Ecto neural progenitor cell (in vitro differentiated cells): Measurements from ENCODE around the gene NGEF.

Experiments
- DNase-seq: peaks from one replicate; pipeline ENCODE4 v3.0.0-alpha.2; 2018; ENCODE audit warnings: low spot score

Gene NGEF

DNA sequence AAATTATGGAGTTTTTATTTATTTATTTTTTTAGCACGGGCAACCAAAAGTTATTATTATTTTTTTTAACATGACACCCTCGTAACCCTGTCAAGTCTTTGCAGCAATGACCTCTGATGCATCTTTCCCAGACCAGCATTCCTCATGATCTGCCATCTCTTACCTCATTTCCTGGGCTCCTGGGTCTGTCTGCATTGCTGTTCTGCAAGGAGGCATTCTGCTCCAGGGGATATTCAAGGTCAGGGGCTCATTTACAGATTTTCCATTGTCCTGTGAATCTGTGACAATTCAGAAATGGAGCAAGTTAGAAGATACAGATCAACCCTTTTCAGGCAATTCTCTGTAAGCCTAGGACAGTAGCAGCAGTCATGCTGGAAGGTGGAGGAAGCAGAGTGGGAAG is 43.0 kb downstream of the NGEF start:
- DNase-seq: no peak

DNA sequence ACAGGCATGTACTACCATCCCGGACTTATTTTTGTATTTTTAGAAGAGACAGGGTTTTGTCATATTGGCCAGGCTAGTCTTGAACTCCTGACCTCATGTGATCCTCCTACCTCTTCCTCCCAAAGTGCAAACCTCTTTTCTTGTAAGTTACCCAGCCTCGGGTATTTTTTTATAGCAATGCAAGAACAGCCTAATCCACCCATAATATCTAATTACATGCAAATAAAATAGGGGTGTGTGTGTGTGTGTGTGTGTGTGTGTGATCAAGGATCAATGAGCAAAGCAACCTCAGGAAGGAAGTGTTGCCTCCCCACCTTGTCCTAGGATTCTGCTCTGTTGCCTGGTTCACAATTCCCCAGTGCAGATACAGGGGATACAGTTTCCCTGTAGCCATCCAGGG is 45.6 kb downstream of the NGEF start:
- DNase-seq: no peak

DNA sequence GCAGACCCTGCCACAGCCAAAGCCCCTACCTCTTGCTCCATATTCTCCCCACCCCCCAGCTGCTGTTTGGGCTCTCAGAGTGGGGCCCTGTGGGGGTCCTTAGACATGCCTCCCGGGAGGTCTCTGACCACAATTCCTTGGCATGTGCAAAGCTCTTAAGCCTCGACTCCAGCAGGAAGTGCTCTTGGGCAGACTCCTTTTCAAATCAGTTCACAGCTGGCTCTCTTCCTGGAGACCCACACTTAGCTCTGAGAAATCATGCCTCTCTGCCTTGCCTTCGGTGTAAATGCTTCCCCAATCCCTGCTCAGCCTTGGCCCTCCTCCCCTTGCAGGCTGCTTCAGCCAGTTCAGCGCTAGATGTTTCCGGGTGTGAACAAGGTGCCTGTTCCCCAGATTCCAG is 46.9 kb downstream of the NGEF start:
- no peak for DNase-seq

DNA sequence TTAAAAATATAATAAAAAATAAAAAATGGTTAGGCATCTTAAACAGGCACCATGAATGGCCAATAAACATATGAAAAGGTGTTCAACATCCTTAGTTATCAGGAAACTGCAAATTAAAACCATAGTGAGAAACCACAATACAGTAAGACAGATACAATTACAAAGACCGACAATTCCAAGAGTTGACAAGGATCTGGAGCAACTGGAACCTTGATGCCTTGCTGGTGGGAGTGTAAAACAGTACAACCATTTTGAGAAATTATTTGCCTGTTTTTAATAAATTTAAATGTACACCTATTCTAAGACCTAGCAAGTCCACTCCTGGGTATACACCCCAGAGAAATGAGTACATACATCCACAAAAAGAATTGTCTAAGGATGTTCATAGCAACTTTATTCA is 49.1 kb downstream of the NGEF start:
- no peak for DNase-seq

DNA sequence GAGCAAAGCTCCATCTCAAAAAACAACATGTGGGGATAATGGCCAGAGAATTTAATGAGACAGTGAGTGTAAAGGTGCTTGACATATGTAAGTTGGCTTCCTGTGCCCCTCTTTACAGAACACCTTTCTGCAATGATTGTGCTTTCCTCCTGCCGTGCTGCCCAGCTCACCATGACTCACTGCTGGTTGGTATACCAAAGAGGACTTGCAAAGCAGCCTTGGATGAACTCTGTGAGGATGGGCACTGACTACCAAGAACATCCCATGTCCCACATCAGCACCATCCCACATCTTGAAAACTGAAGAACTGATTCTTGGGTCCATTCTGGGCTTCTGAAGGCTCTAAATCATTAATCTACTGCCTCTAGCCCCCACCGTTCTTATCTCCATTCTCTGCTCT is 52.2 kb downstream of the NGEF start:
- no peak for DNase-seq

DNA sequence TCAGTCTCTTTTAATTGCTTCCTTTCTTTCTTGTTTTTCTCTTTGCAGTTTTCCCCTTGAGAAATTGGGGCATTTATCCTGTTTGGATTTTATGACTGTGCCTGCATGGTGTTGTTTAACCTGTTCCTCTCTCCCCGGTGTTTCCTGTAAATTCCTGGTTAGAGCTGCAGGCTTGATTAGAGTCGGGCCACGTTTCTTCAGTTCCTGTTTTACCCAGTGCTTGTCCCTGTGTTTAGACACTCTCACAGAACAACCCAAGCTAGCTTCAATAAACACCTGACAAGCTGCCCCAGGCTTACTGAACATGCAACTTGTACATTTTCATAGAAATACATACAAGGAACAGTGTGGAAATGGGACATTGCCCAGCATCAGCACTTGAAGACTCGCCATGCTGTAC is 53.9 kb downstream of the NGEF start:
- no peak for DNase-seq

DNA sequence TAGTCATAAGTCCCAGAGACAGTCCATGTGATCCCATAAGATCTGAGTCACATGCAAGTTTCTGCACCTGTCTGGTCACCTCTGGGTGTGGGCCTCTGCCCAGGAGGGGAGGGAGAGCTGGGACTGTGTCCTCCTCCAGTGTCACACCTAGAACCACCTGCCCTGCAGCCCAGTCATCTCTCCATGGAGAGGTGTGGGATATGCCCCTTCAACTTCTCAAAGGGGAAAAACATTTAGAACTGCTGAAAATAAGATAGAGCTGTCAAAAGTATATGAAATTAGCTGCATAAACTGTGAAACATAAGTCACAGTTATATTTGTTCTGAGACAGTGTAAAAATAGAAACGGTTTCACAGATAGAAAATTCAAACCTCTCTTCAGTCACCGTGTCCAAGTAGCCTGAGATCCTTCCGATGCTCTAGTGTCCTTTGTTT is 55.4 kb downstream of the NGEF start:
- no peak for DNase-seq

DNA sequence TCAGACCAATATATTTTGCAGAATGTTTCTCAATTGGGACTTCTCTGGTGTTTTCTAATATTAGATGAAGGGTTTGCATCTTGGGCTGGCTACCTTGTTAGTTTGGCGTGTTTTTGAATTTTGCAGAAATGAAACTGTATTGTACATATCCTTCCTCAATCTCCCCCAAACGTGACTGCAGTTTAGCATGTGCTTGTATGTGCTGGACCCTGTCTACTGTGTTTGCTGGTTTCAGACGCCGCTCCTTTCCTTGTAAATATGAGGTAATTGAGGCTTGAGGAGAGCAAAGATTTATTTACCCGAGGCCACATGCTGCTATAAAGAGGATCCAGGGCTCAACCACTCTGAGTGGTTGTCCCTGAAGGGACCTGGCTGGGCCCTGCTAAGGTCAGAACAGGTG is 57.2 kb downstream of the NGEF start:
- no peak for DNase-seq

DNA sequence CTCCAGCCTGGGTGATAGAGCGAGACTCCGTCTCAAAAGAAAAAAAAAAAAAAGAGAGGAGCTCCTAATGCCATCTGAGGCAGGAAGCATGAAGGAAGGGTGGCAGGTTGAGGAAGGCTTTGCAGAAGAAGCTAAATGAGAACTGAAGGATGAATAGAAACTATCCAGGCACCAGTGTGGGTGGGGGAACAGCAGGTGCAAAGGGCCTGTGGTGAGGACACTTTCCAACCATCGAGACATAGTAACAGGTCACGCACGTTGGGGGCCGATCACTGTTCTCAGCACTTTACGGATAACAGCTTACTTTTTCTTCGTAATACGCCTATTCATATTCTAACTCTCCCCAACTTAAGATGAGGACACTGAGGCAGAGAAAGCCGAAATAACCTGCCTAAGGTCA is 58.4 kb downstream of the NGEF start:
- no peak for DNase-seq

DNA sequence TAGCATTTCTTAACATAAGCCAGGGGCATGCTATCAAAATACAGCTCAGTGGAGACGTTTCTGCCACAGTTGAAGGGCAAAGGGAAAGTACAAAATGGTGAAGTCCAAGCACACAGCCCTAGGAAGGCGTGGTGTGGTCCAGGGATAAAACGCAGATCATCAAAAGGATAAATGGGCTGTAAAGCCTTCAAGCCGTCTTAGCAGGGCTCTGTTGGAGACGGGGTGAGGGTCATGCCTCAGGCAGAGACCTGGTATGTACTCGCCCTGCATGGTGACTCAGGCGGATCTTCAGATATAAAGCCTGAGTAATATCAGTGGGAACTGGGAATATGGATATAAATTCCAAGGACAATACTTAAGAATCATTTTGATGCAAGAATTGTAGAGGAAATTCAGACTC is 61.2 kb downstream of the NGEF start:
- DNase-seq: no peak

DNA sequence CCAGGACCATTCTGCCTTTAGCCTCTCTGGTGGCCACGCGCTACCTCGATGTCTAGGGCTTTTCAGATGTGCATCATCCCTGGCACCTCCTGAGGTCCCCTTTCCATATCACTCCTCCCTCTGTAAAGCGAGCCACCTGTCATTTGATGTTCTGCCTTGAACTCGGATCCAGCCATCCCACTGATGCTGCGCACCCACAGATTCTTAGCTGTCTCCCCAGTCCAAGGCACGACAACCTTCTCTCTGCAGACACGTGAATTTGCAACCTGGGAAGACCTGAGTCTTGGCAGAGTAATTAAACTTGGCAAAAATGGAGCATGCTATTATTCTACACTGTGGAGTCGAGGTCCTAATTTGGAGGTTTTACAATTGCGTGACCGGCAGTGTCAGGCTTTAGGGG is 61.9 kb downstream of the NGEF start:
- DNase-seq: no peak

DNA sequence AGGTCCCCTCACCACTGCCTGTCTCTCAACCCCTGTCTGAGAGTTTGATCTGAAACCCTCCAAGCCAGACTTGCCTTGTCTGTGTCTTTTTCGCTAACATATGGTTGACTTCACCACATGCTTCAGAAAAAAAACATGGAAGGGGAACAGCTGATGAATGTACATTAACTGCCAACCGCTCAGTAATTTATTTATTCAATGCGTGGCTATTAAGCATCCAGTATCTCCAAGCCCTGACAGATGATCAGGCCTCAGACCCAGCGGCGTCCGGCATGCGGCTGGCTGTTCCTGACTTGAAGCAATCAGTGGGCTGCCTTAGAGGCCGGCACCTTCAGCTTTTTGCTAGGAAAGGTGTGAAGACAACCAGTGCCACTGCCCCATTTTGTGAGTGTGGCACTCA is 62.3 kb downstream of the NGEF start:
- no peak for DNase-seq

DNA sequence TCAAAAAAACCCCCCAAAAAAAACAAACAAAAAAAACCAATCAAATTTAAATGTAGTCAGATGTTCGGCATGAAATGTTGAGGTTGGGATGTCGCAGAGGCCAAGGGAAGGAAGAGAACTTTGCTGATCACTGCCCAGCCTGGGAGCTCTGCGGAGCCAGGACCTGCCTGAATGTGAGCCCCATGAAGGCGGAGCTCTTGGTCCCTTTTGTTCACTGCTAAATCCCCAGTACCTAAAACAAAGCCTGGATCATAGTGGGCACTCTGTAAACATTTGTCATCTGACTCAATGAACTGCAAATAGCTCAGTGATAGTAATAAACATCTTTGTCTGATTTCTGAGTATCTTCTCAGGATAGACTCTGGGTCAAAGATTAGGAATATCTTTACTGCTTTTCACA is 64.0 kb downstream of the NGEF start:
- no peak for DNase-seq

DNA sequence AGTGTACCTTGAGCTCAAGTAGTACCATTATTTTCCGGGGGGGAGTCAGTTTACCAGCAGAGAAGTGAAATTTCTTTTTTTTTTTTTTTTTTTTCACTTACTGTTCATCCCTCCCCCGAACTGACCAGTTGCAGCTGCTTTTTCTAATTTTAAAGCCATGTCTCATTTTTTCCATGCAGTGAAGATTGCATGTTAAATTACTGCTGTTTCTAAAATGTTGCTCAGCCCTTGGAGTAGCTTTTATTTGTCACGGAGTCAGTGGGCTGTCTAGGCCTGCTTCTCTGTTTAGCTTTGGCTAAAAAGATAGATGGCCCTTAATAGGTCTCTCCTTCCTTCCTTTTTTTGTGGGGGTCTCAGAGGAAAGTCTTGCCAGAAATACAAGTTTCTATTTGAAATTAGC is 70.2 kb downstream of the NGEF start:
- no peak for DNase-seq

DNA sequence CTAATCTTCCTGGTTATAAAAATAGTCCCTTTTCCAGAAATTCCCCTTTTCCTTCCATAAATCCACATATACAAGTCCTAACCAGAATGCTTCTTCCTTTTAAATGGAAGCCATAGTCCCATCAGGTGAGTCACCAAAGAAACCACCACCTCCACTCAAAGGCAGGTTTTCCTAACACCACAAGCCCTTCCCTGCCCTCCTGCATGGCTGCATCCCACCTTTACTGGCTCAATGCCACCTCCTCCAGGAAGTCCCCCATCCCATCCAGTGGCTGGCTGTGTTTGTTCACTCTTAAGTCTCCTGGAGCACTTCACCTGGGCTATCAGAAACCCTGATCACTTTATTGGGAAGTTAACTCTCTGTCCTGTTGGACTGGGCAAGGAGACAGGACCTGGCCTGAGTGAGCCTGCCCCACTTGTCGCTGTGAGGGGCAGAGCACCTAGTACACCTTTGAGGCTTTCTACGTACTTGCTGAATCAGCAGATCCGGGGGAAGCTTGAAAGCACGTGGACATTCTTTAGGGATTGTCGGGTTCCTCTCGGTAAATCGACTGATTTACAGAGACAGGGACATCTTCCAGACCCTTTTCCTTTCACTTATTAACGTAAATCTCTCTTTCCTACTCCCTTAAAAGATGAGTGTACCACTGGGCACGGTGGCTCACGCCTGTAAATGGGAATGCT is 71.0 kb downstream of the NGEF start:
- no peak for DNase-seq

DNA sequence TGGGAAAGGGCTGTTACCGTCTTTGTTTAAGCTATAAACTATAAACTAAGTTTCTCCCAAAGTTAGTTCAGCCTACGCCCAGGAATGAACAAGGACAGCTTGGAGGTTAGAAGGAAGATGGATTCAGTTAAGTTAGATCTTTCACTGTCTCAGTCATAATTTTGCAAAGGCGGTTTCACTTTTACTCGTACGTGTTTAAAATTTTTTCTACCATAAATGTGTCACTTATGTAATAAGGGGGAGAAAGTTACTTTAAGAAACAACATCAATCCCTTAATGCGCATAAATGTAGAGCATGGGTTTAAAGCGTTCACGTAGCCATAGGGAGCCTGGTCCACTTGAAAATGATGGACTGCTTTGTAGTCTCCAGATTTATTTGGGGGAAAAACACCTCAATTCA is 71.7 kb downstream of the NGEF start:
- DNase-seq: no peak

DNA sequence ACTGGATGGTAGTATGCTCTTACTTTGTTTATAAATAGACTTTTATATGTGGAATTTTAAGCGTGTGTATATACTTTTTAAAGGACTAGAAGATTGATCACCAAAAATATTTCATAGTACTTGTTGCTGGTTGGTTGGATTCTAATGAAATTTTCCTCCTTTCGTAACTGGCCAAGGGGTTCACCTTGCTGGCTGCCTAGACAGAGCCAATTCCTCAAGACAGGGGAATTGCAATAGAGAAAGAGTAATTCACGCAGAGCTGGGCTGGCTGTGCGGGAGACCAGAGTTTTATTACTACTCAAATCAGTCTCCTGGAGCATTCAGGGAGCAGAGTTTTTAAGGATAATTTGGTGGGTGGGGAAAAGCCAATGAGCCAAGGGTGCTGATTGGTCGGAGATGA is 72.3 kb downstream of the NGEF start:
- DNase-seq: no peak

DNA sequence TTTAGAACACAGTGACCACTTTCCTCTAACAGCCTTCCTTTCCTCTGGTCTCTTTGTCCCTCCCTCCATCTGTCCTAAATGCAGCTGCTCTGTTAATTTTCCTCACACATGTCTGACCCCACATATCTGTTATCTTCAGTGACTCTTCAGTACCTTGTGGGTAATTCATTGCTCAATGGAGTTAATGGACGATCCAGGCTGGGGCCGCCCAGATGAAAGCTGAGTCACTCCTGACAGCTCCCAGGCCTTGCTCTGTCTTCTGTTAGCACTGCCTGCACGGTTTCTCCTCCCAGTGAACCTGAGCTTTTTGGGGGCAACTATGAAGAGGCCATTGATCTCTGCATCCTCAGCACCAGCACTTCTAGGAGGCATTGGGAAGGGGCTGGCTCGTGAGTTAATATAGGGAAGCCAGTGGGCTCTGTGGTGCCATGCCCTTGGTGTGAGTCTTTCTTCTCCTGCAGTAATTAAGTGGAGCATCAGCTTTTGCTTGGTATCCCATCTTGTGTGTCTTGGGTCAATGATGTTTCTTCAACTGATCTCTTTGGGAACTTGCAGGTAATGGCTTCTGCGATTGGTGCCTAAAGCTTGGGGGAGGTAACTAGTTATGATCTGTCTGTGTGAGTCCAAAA is 75.7 kb downstream of the NGEF start:
- DNase-seq: no peak

DNA sequence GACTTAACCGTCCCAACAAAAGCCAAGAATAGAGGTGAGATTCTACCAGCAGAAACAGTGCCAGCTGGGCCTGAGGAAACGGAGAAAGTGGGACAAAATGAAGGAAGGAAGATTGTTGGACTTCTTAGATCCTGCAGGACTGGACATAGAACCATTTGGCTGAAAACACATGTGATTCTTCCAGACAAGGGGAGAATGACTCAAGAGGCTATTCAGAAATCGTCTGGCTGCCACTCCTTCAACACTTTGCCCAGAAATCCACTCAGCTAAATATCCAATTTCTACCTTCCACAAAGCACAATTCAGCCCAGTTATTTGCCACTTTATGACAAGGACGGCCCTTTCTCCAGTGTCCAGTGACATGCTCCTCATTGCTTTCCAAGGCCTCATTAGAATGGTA is 81.4 kb downstream of the NGEF start:
- no peak for DNase-seq

DNA sequence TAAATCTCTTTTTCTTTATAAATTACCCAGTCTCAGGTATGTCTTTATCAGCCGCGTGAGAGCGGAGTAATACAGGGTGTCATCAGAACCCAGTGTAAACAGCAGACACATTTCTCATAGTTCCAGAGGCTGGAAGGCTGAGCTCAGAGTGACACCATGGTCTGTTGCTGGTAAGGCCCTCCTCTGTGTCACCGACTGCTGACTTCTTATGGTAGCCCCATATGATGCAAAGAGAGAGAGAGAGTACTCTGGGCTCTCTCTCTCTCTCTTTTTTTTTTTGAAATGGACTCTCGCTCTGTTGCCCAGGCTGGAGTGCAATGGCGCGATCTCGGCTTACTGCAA is 83.0 kb downstream of the NGEF start:
- no peak for DNase-seq

DNA sequence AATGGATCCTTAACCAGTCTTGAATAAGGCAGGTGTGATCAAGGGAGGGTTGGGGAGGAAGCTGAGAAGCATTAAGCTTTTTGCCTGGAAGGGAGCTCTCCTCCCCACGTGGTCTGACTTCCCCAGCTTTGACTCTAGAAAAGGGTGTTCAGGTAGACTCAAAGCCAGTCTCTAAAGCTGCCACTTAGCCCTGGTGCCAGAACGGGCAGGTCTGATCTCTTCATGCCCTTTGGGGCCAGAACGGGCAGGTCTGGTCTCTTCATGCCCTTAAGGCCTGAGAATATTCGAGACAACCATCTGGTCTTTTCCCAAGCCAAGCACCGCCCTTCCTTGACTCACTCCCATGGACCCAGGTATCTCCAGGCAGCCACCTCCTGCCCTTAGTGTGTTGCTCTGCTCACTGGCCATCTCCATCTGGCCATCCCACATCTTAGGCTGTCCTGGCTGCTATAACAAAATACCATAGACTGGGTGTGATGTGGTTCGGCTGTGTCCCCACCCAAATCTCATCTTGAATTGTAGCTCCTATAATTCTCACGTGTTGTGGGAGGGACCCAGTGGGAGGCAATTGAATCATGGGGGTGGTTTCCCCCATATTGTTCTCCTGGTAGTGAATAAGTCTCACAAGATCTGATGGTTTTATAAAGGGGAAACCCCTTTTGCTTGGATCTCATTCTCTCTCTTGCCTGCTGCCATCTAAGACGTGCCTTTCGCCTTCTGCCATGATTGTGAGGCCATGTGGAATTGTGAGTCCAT is 83.6 kb downstream of the NGEF start:
- DNase-seq: no peak

DNA sequence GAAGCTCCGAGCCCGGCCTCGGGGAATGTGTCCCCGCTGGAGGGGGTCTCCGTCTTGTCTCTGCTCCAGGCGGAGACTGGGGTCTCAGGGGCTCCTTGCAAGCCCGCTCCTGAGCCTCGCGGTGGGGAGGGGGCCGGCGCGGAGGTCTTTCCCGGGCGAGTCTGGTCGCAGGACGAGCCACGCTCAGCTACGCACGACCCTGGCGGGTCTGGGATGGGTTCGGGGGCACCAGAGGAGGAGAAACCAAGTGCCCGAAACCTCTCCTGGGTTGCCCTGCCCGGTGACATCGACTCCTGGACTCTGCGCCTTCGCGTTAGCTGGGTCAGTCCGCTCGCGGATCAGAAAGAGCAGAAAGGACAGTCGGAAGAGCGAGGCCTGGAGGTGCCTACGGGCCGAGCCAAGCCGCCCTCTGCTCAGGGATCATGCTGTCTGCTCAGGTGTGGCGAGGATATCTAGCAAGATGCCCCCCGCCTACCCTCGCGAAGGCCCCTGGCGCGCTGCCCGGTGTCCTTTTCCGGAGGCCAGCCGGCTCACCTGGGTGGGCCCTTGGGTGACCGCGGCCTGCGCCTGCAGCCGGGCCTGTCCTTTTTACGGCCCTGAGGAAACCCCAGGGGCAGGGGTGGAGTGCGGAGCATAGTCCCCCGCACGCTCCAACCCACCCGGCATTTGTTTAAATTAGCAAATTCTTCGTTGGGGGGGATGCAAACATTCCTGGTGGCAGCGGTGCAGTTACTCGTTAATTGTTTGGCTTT is 84.3 kb downstream of the NGEF start:
- DNase-seq: peak; percentile 73
